Measurements from ENCODE around the gene MNX1. TPM values are rescaled to one million over a fixed set of nuclear protein-coding genes. Genes with fewer than 3 reads are reported as not detected.
A peak's percentile ranks its signal among the peaks of the same experiment; 100 is the strongest.

The MNX1 gene
- total and polyA plus RNA-seq, 9 of the 15 experiments (the other 6 are each of a cell fraction or from before 2014, with no cell fraction given) = 0.15 to 8.0 (median 1.4) TPM

DNA sequence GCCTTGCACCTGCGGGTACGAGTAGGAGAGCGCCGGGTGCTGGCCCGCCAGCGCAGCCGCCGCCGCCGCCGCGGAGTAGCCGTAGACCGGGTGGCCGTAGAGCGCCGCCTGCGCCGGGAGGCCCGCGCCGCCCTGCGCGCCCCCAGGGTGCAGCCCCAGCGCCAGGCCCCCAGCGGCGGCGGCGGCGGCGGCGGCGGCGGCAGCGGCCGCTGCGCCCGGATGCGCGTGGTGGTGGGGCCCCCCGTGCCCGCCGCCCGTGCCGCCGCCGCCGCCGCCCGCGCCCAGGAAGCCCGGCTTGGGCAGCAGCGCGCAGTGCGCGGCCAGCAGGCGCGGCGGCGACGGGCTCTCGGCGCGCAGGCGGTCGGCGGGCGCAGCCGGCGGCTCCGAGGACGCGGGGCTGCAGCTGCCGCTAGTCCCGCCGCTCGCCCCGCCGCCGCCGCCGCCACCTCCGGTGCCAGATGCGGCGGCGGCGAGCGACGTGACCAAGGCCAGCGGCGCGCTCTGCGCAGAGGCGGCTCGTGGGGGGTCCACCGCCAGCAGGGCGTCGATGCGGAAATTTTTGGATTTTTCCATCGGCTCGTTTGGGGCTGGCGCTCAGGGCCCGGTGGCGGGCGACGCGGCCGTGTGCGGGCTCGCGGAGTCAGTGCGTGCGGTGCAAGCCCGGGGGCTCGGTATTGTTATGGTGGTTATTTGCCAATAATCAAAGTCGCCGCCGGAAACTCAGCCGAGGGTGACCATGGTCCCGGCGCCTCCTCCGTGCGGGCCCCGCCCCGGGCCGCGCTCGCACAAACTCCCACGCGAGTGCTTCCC lies 480 bp downstream of the MNX1 start:
- intact Hi-C loops (cut with micrococcal nuclease) = no loop called here
- peak overlapping the region; percentile 28 to 92; a peak in 3 of 4 replicates for H3K9ac ChIP-seq (ENCODE audit: insufficient read depth in 1 of 2, low read depth in 2 of 2, low read length in 2 of 2)
- FAIRE-seq = no peak
- H3K27me3 ChIP-seq (ENCODE audit: control insufficient read depth in 2 of 2, insufficient read depth in 2 of 2, low read length in 2 of 2) = peaks cover 13 to 46% of the 10 kb centered on the region in 2 experiments; a peak in 4 of 5 replicates
- peak; percentile 62 for ATAC-seq
- H3K4me2 ChIP-seq (ENCODE audit: insufficient read depth, low read length) = peak overlapping the region; percentile 84
- POLR2A ChIA-PET = interaction anchor here (0.6 to 2.2 kb wide), 9 partner anchors 9 to 167 kb away, joined by 3 to 11 read pairs (median 3); no protein-coding TSS in a partner anchor
- no peaks in the 10 kb centered on the region for H3K9me3 ChIP-seq (replicated peaks; ENCODE audit: control insufficient read depth, insufficient read depth, low read depth, low read length)
- H4K20me1 ChIP-seq (replicated peaks; ENCODE audit: control insufficient read depth, insufficient read depth, low read length) = no peaks in the 10 kb centered on the region
- no peaks in the 10 kb centered on the region for H3K79me2 ChIP-seq (ENCODE audit: control insufficient read depth, insufficient read depth, low read length)
- no peaks in the 10 kb centered on the region for H3K36me3 ChIP-seq (ENCODE audit: control insufficient read depth, insufficient read depth, low read length)
- peak overlapping the region; percentile 79 for H3K4me3 ChIP-seq
- H3K9me1 ChIP-seq (ENCODE audit: control insufficient read depth, insufficient read depth, low read length) = no peaks in the 10 kb centered on the region
- H3K4me1 ChIP-seq (replicated peaks in 1 of 2; ENCODE audit: control insufficient read depth in 2 of 2, insufficient read depth in 2 of 2, low read length in 2 of 2) = peaks cover 4 to 39% of the 10 kb centered on the region in 2 experiments
- DNase-seq (ENCODE audit: extremely low read depth in 1 of 4, low spot score in 3 of 4) = peak in 3 of 4 experiments; percentile 59 to 80 (median 76)
- in situ Hi-C loops (cut with MboI) = no loop called here
- CTCF ChIA-PET (ENCODE audit: low intra/inter-chr PET ratio) = no interaction called here
- H3K27ac ChIP-seq (ENCODE audit: extremely low read depth, low read depth, low read length) = no peak overlapping the region; the same call in 2 of the 3 replicates
- 2% methylated on average over 86 of the region's 130 CpGs for WGBS (ENCODE audit: insufficient coverage, low coverage, missing lambda C conversion rate)
- BruUV-seq (replicated peaks) = no TSS peak
- peak overlapping the region; percentile 96 for H2AFZ ChIP-seq (ENCODE audit: low read depth, low read length)
- TF ChIP-seq, protein P1, sequence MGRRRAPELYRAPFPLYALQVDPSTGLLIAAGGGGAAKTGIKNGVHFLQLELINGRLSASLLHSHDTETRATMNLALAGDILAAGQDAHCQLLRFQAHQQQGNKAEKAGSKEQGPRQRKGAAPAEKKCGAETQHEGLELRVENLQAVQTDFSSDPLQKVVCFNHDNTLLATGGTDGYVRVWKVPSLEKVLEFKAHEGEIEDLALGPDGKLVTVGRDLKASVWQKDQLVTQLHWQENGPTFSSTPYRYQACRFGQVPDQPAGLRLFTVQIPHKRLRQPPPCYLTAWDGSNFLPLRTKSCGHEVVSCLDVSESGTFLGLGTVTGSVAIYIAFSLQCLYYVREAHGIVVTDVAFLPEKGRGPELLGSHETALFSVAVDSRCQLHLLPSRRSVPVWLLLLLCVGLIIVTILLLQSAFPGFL (CRISPR knock-in tag; IDR thresholded peaks at IDR 0.05) = 0 out of 2 replicates have a peak, but pooled peaks have one; percentile 72
- TF ChIP-seq MYNN (IDR thresholded peaks at IDR 0.05) = no peak
- TF ChIP-seq MYNN (CRISPR knock-in tag; IDR thresholded peaks at IDR 0.05) = no peak
- peak; percentile 52; the same call in 1 of the 2 replicates for TF ChIP-seq ZBTB1 (CRISPR knock-in tag; IDR thresholded peaks at IDR 0.05; ENCODE audit: borderline replicate concordance, low read depth)
- TF ChIP-seq, protein P2, sequence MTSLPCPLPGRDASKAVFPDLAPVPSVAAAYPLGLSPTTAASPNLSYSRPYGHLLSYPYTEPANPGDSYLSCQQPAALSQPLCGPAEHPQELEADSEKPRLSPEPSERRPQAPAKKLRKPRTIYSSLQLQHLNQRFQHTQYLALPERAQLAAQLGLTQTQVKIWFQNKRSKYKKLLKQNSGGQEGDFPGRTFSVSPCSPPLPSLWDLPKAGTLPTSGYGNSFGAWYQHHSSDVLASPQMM (CRISPR knock-in tag; IDR thresholded peaks at IDR 0.05) = no peak
- TF ChIP-seq TCF15 (CRISPR knock-in tag; IDR thresholded peaks at IDR 0.05) = no peak
- no peak for TF ChIP-seq ESRRA (IDR thresholded peaks at IDR 0.05; ENCODE audit: borderline replicate concordance, low read depth)
- TF ChIP-seq CREM (IDR thresholded peaks at IDR 0.05; ENCODE audit: low read depth) = no peak
- 0 out of 4 replicates have a peak, but pooled peaks of 1 of the 2 experiments have one; percentile 24 for TF ChIP-seq UBTF (IDR thresholded peaks at IDR 0.05; ENCODE audit: borderline replicate concordance in 1 of 2, low read depth in 2 of 2, low read length in 2 of 2)
- TF ChIP-seq, protein P3, sequence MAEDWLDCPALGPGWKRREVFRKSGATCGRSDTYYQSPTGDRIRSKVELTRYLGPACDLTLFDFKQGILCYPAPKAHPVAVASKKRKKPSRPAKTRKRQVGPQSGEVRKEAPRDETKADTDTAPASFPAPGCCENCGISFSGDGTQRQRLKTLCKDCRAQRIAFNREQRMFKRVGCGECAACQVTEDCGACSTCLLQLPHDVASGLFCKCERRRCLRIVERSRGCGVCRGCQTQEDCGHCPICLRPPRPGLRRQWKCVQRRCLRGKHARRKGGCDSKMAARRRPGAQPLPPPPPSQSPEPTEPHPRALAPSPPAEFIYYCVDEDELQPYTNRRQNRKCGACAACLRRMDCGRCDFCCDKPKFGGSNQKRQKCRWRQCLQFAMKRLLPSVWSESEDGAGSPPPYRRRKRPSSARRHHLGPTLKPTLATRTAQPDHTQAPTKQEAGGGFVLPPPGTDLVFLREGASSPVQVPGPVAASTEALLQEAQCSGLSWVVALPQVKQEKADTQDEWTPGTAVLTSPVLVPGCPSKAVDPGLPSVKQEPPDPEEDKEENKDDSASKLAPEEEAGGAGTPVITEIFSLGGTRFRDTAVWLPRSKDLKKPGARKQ (CRISPR knock-in tag; IDR thresholded peaks at IDR 0.05) = no peak
- peak; percentile 70; the same call in 1 of the 2 replicates for TF ChIP-seq PHF21A (IDR thresholded peaks at IDR 0.05; ENCODE audit: borderline replicate concordance, low read depth)
- TF ChIP-seq PCBP1 (IDR thresholded peaks at IDR 0.05; ENCODE audit: low read depth, low read length, poor library complexity, severe bottlenecking) = peak; percentile 35
